Stimulated activated CD8-positive, alpha-beta memory T cell treated with anti-CD3 and anti-CD28 coated beads, Interleukin-15, amount 100 ng/mL, for 1 hour (primary cell): Measurements from ENCODE around the gene PGGHG.

Source experiments
- DNase-seq: peaks from one replicate; pipeline ENCODE4 v3.0.0-alpha.2; 2020; ENCODE audit warnings: low read depth

The PGGHG gene

GRCh38 chr11:269146-269890, 19.6 kb upstream of the PGGHG start:
- DNase-seq, result no peak

GRCh38 chr11:270451-271318, 18.2 kb upstream of the PGGHG start:
- no peak for DNase-seq

- DNase-seq, result no peak
These were observed 17.6 kb upstream of the PGGHG start for GRCh38 chr11:271319-271715.

DNA sequence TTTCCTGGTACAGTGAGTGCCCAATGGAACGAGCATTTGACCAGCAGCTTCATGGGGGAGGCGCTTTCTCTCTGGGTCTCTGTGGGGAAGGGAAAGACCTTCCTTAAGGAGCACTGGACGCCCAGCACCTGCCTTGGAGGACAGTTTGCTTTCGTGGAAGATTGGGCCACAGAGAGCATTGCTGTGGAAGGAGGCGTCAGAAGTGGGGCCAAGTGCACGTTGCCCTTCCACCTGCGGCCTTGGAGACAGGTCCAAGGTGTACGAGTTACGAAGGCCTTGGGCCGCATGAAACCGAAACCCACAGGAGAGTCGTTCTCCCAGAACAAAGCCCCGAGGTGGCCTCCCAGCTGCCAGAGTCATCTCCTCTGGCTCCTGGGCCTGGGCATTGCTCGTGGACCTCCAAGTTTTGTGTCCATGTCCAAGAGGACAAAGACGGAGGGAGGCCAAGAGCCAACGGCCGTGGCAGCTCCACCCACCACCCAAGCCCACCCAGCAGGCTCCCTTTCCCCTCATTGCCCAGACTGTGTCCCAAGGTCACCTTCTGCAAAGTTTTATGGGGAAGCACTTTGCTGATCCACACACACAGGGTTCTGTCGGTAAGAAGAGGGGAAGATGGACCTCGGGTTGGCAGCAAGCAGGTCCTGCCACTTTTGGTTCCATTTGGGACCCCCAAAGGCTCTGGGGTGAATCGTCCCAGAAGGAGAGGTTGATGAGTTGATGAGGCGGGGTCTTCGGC, 16.6 kb upstream of the PGGHG start:
- no peak for DNase-seq

DNA sequence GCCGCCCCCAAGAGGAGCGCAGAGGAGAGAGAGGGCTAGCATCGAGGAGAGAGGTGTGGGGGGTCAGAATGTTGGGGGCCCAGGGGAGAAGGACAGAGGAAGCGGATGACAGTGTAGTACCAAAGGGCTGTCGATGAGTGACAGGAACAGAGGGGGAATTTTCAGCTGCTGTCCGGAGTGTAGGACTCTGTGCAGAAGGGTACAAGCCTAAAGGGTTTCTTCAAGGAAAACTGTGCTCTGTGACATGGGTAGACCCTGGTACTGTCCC, 16.1 kb upstream of the PGGHG start:
- DNase-seq, result no peak

DNA sequence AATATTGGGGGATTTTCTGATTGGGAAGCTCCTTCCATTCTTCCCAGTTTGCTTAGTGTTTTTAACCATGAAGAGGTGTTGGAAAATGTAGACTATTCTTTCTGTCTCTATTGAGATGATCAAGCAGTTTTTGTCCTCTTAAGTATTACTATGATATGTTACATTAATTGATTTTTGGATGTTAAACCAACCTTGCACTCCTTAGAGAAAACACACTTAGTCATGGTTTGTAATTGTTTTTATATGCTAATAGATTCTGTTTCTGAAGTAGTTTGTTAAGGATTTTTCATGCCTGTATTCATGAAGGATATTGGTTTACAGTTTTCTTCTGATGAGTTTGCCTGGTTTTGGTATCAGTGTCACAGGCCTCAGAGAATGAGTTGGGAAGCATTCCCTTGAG, 12.7 kb upstream of the PGGHG start:
- DNase-seq, result no peak

GRCh38 chr11:278001-278951, 10.7 kb upstream of the PGGHG start, which contains the start of gene NLRP6:
Gene NLRP6, plus strand, starts transcription at chr11:278407. Its CDS starts 163 bp downstream, at chr11:278570.
- DNase-seq, result no peak

GRCh38 chr11:279040-279965, 9.6 kb upstream of the PGGHG start:
- DNase-seq, result no peak

DNA sequence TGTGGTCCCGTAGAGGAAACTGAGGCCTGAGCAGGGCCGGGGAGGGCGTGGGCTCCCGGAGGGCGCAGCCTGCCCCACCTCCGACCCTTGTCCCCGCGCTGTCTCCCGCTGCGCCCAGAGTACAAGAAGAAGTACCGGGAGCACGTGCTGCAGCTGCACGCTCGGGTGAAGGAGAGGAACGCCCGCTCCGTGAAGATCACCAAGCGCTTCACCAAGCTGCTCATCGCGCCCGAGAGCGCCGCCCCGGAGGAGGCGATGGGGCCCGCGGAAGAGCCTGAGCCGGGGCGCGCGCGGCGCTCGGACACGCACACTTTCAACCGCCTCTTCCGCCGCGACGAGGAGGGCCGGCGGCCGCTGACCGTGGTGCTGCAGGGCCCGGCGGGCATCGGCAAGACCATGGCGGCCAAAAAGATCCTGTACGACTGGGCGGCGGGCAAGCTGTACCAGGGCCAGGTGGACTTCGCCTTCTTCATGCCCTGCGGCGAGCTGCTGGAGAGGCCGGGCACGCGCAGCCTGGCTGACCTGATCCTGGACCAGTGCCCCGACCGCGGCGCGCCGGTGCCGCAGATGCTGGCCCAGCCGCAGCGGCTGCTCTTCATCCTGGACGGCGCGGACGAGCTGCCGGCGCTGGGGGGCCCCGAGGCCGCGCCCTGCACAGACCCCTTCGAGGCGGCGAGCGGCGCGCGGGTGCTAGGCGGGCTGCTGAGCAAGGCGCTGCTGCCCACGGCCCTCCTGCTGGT, 8.8 kb upstream of the PGGHG start:
- DNase-seq, result no peak

DNA sequence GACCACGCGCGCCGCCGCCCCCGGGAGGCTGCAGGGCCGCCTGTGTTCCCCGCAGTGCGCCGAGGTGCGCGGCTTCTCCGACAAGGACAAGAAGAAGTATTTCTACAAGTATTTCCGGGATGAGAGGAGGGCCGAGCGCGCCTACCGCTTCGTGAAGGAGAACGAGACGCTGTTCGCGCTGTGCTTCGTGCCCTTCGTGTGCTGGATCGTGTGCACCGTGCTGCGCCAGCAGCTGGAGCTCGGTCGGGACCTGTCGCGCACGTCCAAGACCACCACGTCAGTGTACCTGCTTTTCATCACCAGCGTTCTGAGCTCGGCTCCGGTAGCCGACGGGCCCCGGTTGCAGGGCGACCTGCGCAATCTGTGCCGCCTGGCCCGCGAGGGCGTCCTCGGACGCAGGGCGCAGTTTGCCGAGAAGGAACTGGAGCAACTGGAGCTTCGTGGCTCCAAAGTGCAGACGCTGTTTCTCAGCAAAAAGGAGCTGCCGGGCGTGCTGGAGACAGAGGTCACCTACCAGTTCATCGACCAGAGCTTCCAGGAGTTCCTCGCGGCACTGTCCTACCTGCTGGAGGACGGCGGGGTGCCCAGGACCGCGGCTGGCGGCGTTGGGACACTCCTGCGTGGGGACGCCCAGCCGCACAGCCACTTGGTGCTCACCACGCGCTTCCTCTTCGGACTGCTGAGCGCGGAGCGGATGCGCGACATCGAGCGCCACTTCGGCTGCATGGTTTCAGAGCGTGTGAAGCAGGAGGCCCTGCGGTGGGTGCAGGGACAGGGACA, 8.0 kb upstream of the PGGHG start:
- no peak for DNase-seq

- DNase-seq, result no peak
These were observed 7.3 kb upstream of the PGGHG start for GRCh38 chr11:281486-282161.

GRCh38 chr11:282171-282570, 6.8 kb upstream of the PGGHG start:
- no peak for DNase-seq

DNA sequence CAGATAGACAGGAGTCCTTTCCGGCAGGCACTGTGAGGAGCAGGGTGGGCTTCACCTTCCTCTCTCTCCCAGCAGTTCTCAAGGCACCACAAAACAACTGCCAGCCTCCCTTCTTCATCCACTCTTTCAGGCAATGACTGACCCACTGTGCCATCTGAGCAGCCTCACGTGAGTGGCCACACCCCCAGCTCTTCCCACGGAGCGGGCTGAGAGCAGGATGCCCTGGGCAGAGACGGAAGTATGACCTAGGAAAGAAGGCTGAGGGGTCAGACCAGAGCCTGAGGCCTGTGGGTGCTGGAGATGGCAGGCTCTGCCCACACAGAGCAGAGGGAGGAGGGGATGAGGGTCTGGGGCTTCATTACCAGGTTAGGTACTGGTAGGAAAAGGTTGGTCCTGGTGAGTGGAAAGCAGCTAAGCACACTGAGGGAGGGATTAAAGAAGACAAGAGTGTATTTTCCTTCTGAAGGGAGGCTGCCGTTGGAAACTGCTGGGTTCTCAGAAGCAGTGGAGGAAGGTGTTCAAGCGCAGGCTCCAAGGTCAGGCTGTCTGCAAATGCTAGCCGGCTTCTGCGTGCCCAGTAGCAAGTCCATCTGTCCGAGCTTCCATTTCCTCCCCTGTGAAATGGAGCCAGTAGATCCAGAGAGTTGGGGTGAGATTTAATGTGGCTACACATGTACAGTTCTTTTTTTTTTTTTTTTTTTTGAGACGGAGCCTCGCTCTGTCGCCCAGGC, 6.1 kb upstream of the PGGHG start:
- no peak for DNase-seq

GRCh38 chr11:283405-284104, 5.4 kb upstream of the PGGHG start:
- no peak for DNase-seq

DNA sequence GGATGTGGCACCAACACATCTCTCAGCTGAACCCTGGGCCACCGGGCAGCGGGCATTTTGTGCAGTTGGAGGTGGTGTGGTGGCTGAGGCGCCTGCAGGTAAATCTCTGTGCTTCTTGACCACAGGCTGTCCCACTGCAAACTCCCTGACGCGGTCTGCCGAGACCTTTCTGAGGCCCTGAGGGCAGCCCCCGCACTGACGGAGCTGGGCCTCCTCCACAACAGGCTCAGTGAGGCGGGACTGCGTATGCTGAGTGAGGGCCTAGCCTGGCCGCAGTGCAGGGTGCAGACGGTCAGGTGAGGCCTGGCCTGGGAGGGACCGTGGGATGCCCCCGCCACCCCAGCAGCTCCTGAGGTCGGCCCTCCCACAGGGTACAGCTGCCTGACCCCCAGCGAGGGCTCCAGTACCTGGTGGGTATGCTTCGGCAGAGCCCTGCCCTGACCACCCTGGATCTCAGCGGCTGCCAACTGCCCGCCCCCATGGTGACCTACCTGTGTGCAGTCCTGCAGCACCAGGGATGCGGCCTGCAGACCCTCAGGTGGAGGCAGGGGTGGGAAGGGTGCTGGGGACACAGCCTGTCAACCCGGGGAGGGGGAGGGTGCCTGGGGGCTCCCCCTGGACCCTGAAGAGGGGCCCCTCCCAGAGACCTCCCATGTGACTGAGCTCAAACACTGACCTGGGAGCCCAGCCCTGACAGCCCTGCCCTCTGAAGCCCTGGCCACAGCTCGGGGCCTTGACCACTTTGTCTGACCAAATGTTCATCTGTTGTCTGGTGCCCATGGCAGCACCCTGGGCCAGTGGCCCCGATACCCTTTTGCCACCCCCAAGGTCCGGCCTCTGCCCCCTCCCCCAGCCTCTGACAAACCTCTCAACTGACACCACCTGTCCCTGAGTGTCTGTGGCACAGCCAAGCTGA, 4.6 kb upstream of the PGGHG start:
- DNase-seq, result no peak
